Measurements from ENCODE around the gene C19orf53.

DNA sequence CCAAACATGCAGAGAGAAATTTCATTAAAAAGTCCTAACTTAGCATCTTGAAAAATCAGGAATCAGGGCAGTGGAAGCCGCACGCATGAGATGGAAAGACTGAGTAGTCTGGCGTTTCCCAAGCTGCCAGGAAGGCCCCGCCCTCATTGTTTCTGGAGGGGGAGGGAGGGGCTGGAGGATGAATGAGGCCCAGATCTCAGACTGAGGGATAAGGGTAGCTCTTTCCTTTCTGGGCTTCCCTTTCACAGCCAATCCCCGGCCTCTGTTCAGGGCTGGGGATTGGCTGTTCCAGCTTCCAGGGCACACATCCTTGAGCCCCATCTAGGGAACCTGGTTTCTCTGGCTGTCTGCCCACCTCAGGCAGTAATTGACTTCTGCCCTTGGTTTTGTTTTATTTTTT is 7.3 kb downstream of the C19orf53 start:
- TF ChIP-seq, protein P1, sequence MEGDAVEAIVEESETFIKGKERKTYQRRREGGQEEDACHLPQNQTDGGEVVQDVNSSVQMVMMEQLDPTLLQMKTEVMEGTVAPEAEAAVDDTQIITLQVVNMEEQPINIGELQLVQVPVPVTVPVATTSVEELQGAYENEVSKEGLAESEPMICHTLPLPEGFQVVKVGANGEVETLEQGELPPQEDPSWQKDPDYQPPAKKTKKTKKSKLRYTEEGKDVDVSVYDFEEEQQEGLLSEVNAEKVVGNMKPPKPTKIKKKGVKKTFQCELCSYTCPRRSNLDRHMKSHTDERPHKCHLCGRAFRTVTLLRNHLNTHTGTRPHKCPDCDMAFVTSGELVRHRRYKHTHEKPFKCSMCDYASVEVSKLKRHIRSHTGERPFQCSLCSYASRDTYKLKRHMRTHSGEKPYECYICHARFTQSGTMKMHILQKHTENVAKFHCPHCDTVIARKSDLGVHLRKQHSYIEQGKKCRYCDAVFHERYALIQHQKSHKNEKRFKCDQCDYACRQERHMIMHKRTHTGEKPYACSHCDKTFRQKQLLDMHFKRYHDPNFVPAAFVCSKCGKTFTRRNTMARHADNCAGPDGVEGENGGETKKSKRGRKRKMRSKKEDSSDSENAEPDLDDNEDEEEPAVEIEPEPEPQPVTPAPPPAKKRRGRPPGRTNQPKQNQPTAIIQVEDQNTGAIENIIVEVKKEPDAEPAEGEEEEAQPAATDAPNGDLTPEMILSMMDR (IDR thresholded peaks at IDR 0.05): no peak
- no peak for TF ChIP-seq POLR2A (IDR thresholded peaks at IDR 0.05)
